Measurements from ENCODE around the gene SIRPB1.

Gene SIRPB1

DNA sequence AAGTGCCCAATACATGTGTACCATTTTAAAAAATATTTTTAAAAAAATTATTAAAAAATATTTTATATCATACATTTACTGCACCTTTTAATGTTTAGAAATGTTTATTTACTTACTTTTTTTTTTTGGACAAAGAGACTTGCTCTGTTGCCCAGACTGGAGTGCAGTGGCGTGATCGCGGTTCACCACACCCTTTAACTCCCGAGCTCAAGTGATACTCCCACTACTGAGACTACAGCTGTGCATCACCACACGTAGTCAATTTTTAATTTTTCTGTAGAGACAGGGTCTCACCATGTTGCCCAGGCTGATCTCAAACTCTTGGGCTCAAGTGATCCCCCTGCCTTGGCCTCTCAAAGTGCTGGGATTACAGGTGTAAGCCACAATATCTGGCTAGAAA is 47.0 kb upstream of the SIRPB1 start:
- Histone ChIP-seq H2AFZ (ENCODE audit: low read length) (no peak overlapping the region), H3K4me2 (ENCODE audit: low read length) (no peak overlapping the region), H3K9me2 (ENCODE audit: low read depth, low read length) (no peaks in the 10 kb centered on the region), H3K9ac (ENCODE audit: low read length) (no peak overlapping the region), H3K79me2 (ENCODE audit: insufficient read depth, low read length) (no peaks in the 10 kb centered on the region), H3K27ac (ENCODE audit: low read depth, low read length, poor library complexity, severe bottlenecking) (no peak overlapping the region), H3K36me3 (ENCODE audit: insufficient read depth, low read length) (no peaks in the 10 kb centered on the region), H3K27me3 (ENCODE audit: insufficient read depth, low read length) (no peaks in the 10 kb centered on the region), H3K9me3 (ENCODE audit: low read length) (no peaks in the 10 kb centered on the region), H3F3A (ENCODE audit: insufficient read depth, low read length) (no peaks in the 10 kb centered on the region), H3K4me3 (ENCODE audit: low read depth, low read length, poor library complexity, severe bottlenecking) (no peak overlapping the region), H4K20me1 (ENCODE audit: insufficient read depth, low read length) (no peaks in the 10 kb centered on the region), H3K4me1 (ENCODE audit: insufficient read depth, low read length, severe bottlenecking) (no peaks in the 10 kb centered on the region)
- TF ChIP-seq, protein P1, sequence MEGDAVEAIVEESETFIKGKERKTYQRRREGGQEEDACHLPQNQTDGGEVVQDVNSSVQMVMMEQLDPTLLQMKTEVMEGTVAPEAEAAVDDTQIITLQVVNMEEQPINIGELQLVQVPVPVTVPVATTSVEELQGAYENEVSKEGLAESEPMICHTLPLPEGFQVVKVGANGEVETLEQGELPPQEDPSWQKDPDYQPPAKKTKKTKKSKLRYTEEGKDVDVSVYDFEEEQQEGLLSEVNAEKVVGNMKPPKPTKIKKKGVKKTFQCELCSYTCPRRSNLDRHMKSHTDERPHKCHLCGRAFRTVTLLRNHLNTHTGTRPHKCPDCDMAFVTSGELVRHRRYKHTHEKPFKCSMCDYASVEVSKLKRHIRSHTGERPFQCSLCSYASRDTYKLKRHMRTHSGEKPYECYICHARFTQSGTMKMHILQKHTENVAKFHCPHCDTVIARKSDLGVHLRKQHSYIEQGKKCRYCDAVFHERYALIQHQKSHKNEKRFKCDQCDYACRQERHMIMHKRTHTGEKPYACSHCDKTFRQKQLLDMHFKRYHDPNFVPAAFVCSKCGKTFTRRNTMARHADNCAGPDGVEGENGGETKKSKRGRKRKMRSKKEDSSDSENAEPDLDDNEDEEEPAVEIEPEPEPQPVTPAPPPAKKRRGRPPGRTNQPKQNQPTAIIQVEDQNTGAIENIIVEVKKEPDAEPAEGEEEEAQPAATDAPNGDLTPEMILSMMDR (IDR thresholded peaks at IDR 0.05; ENCODE audit: low read length): no peak
- TF ChIP-seq EZH2 (IDR thresholded peaks at IDR 0.05; ENCODE audit: borderline replicate concordance, low read length): no peak

DNA sequence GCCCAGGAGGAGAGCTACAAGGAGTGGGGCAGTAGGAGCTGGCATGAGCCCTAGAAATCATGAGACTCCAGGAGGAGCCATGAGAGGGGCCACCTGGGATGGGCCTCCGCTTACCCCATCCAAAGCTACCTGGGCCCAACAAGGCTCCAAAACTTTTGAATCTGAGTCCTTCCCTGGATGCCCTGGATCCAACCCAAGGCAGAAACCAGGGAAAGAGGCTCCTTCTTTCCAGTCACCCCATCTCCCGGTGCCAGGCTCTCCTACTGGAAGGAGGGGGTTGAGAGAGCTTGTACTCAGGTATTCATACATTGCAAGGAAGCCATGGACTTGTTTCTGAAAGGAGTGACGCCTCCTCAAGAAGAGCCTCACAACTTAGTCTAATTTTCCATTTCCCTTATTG is 45.5 kb upstream of the SIRPB1 start:
- Histone ChIP-seq H4K20me1 (ENCODE audit: insufficient read depth, low read length) (no peaks in the 10 kb centered on the region), H3K9me3 (ENCODE audit: low read length) (no peaks in the 10 kb centered on the region), H3K27me3 (ENCODE audit: insufficient read depth, low read length) (no peaks in the 10 kb centered on the region), H3K4me2 (ENCODE audit: low read length) (no peak overlapping the region), H3K36me3 (ENCODE audit: insufficient read depth, low read length) (no peaks in the 10 kb centered on the region), H2AFZ (ENCODE audit: low read length) (no peak overlapping the region), H3K79me2 (ENCODE audit: insufficient read depth, low read length) (no peaks in the 10 kb centered on the region), H3K27ac (ENCODE audit: low read depth, low read length, poor library complexity, severe bottlenecking) (no peak overlapping the region), H3K4me3 (ENCODE audit: low read depth, low read length, poor library complexity, severe bottlenecking) (no peak overlapping the region), H3K4me1 (ENCODE audit: insufficient read depth, low read length, severe bottlenecking) (no peaks in the 10 kb centered on the region), H3F3A (ENCODE audit: insufficient read depth, low read length) (no peaks in the 10 kb centered on the region), H3K9me2 (ENCODE audit: low read depth, low read length) (no peaks in the 10 kb centered on the region), H3K9ac (ENCODE audit: low read length) (no peak overlapping the region)
- no peak for TF ChIP-seq EZH2 (IDR thresholded peaks at IDR 0.05; ENCODE audit: borderline replicate concordance, low read length)
- TF ChIP-seq, protein P1 (IDR thresholded peaks at IDR 0.05; ENCODE audit: low read length): no peak

DNA sequence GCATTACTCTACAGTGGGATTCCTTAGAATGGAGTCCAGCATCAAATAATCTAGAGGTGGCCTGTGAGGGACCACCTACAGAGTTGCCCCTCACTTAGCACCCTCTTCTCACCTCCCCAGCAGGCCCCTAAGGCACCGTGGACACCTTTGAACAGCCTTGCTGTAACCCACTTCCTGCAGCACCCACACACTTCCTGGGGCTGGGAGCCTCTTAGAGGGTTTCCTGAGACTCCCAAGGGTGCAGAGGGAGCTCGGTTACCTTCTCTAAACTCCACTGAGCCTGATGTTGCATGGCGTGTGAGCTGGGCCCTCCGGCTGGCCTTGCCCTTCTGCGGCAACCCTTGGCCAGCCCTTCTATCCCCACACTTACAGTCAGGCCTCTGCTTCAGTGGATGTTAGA is 45.1 kb upstream of the SIRPB1 start:
- Histone ChIP-seq H3K27ac (ENCODE audit: low read depth, low read length, poor library complexity, severe bottlenecking) (no peak overlapping the region), H3K27me3 (ENCODE audit: insufficient read depth, low read length) (no peaks in the 10 kb centered on the region), H3K9me3 (ENCODE audit: low read length) (no peaks in the 10 kb centered on the region), H3K4me3 (ENCODE audit: low read depth, low read length, poor library complexity, severe bottlenecking) (no peak overlapping the region), H4K20me1 (ENCODE audit: insufficient read depth, low read length) (no peaks in the 10 kb centered on the region), H3K9ac (ENCODE audit: low read length) (no peak overlapping the region), H2AFZ (ENCODE audit: low read length) (no peak overlapping the region), H3K36me3 (ENCODE audit: insufficient read depth, low read length) (no peaks in the 10 kb centered on the region), H3K4me2 (ENCODE audit: low read length) (no peak overlapping the region), H3K79me2 (ENCODE audit: insufficient read depth, low read length) (no peaks in the 10 kb centered on the region), H3K9me2 (ENCODE audit: low read depth, low read length) (no peaks in the 10 kb centered on the region), H3F3A (ENCODE audit: insufficient read depth, low read length) (no peaks in the 10 kb centered on the region), H3K4me1 (ENCODE audit: insufficient read depth, low read length, severe bottlenecking) (no peaks in the 10 kb centered on the region)
- TF ChIP-seq EZH2 (IDR thresholded peaks at IDR 0.05; ENCODE audit: borderline replicate concordance, low read length): no peak
- TF ChIP-seq, protein P1 (IDR thresholded peaks at IDR 0.05; ENCODE audit: low read length): no peak
